WTC11 (cell line): ENCODE results near the gene GPC5.

Experiments
- CTCF ChIP-seq: fragments of 200-600 bp; IDR thresholded peaks from 2 replicates; pipeline ENCODE4 v1.8.0; 2022; ENCODE audit warnings: antibody characterized with exemption
- EMX1 ChIP-seq: fragments of 250-450 bp; sonication (Bioruptor Pico); IDR thresholded peaks from 2 replicates; pipeline ENCODE4 v1.8.0; 2021; ENCODE audit warnings: mild to moderate bottlenecking
- FOXK1 ChIP-seq: sonication (generic); formaldehyde crosslinking; IDR thresholded peaks from 2 replicates; pipeline ENCODE4 v1.8.0; 2022; ENCODE audit warnings: mild to moderate bottlenecking, moderate library complexity, missing genetic modification reagents
- TF ChIP-seq, protein P1 (sequence below): sonication (generic); formaldehyde crosslinking; IDR thresholded peaks from 2 replicates; pipeline ENCODE4 v1.8.0; 2022; ENCODE audit warnings: mild to moderate bottlenecking, missing genetic modification reagents
- TF ChIP-seq, protein P2 (sequence below): sonication (generic); formaldehyde crosslinking; IDR thresholded peaks from 2 replicates; pipeline ENCODE4 v1.8.0; 2022; ENCODE audit warnings: mild to moderate bottlenecking, missing genetic modification reagents

GRCh38 chr13:91778123-91778522, 379.7 kb downstream of the GPC5 start:
- TF ChIP-seq CTCF (no peak), FOXK1 (CRISPR knock-in tag) (no peak), EMX1 (CRISPR knock-in tag) (no peak)
- TF ChIP-seq, protein P1, sequence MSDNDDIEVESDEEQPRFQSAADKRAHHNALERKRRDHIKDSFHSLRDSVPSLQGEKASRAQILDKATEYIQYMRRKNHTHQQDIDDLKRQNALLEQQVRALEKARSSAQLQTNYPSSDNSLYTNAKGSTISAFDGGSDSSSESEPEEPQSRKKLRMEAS: no peak
- TF ChIP-seq, protein P2, sequence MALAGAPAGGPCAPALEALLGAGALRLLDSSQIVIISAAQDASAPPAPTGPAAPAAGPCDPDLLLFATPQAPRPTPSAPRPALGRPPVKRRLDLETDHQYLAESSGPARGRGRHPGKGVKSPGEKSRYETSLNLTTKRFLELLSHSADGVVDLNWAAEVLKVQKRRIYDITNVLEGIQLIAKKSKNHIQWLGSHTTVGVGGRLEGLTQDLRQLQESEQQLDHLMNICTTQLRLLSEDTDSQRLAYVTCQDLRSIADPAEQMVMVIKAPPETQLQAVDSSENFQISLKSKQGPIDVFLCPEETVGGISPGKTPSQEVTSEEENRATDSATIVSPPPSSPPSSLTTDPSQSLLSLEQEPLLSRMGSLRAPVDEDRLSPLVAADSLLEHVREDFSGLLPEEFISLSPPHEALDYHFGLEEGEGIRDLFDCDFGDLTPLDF (CRISPR knock-in tag): no peak
